ENCODE data around the gene FILIP1L.
A peak's percentile ranks its signal among the peaks of the same experiment; 100 is the strongest.

DNA sequence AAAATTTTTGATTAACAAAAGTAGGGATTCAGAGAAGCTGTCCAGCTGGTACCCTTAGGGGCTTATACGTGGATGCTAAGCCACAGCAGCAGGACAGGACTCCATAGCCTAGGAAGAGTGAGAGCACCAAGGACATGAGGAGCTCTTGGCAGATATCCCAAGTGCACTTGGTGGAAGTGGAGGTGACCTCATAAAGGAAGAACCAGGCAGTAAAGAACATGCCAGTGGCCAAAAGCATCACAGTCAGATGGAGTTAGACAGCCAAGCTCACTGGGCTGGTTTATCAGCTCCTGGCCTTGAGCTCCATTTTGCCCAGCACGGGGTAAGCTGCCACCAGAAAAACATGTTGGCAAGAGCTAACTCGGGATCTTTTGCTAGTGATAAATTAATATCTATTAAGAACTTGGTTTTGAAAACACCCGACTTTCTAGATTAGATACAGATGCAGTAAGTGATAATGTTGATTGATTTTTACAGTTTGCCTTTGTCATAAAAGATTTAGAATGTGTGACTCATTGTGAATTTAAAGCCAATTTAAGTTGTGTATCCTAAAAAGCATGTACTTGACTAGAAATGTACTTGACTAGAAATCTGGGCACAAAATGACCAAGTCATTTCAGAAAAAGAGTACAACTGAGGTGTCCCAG lies 188.6 kb downstream of the FILIP1L start:
- TF ChIP-seq, protein P1, sequence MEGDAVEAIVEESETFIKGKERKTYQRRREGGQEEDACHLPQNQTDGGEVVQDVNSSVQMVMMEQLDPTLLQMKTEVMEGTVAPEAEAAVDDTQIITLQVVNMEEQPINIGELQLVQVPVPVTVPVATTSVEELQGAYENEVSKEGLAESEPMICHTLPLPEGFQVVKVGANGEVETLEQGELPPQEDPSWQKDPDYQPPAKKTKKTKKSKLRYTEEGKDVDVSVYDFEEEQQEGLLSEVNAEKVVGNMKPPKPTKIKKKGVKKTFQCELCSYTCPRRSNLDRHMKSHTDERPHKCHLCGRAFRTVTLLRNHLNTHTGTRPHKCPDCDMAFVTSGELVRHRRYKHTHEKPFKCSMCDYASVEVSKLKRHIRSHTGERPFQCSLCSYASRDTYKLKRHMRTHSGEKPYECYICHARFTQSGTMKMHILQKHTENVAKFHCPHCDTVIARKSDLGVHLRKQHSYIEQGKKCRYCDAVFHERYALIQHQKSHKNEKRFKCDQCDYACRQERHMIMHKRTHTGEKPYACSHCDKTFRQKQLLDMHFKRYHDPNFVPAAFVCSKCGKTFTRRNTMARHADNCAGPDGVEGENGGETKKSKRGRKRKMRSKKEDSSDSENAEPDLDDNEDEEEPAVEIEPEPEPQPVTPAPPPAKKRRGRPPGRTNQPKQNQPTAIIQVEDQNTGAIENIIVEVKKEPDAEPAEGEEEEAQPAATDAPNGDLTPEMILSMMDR (IDR thresholded peaks at IDR 0.05) = no peak
- peak in 1 of 2 donors; percentile 53 for TF ChIP-seq POLR2A (IDR thresholded peaks at IDR 0.05)

All from adrenal gland (tissue), 5 donors.